GM04504 (cell line): ENCODE results near the gene LILRB1.
"Not testable (repeated sequence)": the region's sequence is repeated elsewhere in the genome, so short reads cannot be mapped to it uniquely, and the experiment has no call there.

ENCODE experiments used
- DNase-seq: peaks from one replicate; pipeline ENCODE4 v3.0.0-alpha.2; 2012; ENCODE audit warnings: low read depth

Gene LILRB1

GRCh38 chr19:54624934-54625730 is 5.2 kb upstream of the LILRB1 start:
- DNase-seq: not testable (repeated sequence)

GRCh38 chr19:54626757-54627156 is 3.5 kb upstream of the LILRB1 start:
- no peak for DNase-seq

- not testable (repeated sequence) for DNase-seq
Observed at GRCh38 chr19:54627912-54628311, 2.4 kb upstream of the LILRB1 start.

GRCh38 chr19:54630782-54631181 is 498 bp downstream of the LILRB1 start:
- DNase-seq: no peak

- not testable (repeated sequence) for DNase-seq
Observed at GRCh38 chr19:54631489-54632337, 1.4 kb downstream of the LILRB1 start.

GRCh38 chr19:54632517-54632916 is 2.2 kb downstream of the LILRB1 start:
- DNase-seq: not testable (repeated sequence)

GRCh38 chr19:54633401-54633800 is 3.1 kb downstream of the LILRB1 start:
- DNase-seq: no peak

GRCh38 chr19:54636081-54636480 is 5.8 kb downstream of the LILRB1 start:
- not testable (repeated sequence) for DNase-seq

GRCh38 chr19:54638683-54639082 is 8.4 kb downstream of the LILRB1 start:
- no peak for DNase-seq

- not testable (repeated sequence) for DNase-seq
Observed at GRCh38 chr19:54642953-54643352, 12.7 kb downstream of the LILRB1 start.

- not testable (repeated sequence) for DNase-seq
Observed at GRCh38 chr19:54643583-54643982, 13.3 kb downstream of the LILRB1 start.

- DNase-seq: no peak
Observed at GRCh38 chr19:54644056-54644455, 13.8 kb downstream of the LILRB1 start.

- no peak for DNase-seq
Observed at GRCh38 chr19:54646331-54646841, 16.1 kb downstream of the LILRB1 start.

GRCh38 chr19:54648129-54648528 is 17.8 kb downstream of the LILRB1 start:
- no peak for DNase-seq

- no peak for DNase-seq
Observed at GRCh38 chr19:54650108-54650655, 19.9 kb downstream of the LILRB1 start.

GRCh38 chr19:54653181-54653809 is 23.0 kb downstream of the LILRB1 start:
- no peak for DNase-seq

GRCh38 chr19:54654447-54655321 is 24.4 kb downstream of the LILRB1 start:
- no peak for DNase-seq

- no peak for DNase-seq
Observed at GRCh38 chr19:54659300-54659699, 29.0 kb downstream of the LILRB1 start.

GRCh38 chr19:54660306-54660705 is 30.0 kb downstream of the LILRB1 start:
- no peak for DNase-seq

- DNase-seq: no peak
Observed at GRCh38 chr19:54660964-54661363, 30.7 kb downstream of the LILRB1 start.

GRCh38 chr19:54661846-54662481 is 31.7 kb downstream of the LILRB1 start:
- DNase-seq: no peak
